GM12872 (cell line): Measurements from ENCODE around the gene DEK.

Experiments used
- TF ChIP-seq, protein P1 (sequence below): IDR thresholded peaks from 3 replicates; pipeline ENCODE4 v1.5.1; 2011; ENCODE audit warnings: low read depth, mild to moderate bottlenecking, low read length, moderate library complexity; ENCODE audit not compliant: insufficient read depth

DEK gene, protein sequence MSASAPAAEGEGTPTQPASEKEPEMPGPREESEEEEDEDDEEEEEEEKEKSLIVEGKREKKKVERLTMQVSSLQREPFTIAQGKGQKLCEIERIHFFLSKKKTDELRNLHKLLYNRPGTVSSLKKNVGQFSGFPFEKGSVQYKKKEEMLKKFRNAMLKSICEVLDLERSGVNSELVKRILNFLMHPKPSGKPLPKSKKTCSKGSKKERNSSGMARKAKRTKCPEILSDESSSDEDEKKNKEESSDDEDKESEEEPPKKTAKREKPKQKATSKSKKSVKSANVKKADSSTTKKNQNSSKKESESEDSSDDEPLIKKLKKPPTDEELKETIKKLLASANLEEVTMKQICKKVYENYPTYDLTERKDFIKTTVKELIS

DNA sequence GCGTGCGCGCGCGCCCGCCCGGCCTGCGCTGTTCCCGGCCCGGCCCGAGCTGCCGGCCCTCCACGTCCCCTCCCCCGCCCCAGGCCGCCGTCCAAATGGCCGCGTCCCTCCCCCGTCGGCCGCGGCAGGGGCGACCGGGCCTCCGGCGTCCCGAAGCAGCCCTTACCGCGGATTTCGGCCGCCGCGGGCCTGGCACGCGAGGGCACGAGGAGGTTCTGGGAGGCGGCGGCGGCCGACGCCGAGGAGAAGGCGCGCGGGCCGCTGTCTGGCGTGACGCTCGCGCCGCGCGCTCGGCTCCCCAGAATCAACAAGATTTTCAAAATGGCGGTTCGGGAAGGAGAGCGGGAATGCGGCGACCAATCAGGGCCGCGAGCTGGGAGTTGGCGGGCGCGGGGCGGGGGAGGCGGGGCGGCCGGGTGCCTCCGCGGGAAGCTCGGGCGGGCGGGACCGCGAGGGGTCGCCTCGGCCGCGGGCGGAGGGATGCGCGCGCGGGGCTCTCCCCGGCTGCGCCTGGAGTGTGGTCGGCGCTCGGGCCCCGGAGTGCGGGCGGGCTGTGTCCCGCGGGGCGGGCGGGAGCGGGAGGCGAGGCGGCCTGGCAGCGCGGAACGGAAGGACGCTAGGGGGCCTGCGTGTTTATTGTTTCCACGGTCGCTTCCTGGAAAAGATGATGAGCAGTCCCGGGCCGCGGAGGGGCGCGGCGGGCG, at the start of gene DEK:
DEK (minus strand) TSS at position 312 of the 704 bp plus-strand sequence. CDS start 543 bp downstream, outside the sequence.
- TF ChIP-seq, protein P1, sequence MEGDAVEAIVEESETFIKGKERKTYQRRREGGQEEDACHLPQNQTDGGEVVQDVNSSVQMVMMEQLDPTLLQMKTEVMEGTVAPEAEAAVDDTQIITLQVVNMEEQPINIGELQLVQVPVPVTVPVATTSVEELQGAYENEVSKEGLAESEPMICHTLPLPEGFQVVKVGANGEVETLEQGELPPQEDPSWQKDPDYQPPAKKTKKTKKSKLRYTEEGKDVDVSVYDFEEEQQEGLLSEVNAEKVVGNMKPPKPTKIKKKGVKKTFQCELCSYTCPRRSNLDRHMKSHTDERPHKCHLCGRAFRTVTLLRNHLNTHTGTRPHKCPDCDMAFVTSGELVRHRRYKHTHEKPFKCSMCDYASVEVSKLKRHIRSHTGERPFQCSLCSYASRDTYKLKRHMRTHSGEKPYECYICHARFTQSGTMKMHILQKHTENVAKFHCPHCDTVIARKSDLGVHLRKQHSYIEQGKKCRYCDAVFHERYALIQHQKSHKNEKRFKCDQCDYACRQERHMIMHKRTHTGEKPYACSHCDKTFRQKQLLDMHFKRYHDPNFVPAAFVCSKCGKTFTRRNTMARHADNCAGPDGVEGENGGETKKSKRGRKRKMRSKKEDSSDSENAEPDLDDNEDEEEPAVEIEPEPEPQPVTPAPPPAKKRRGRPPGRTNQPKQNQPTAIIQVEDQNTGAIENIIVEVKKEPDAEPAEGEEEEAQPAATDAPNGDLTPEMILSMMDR = peak; percentile 43; the same call in 2 of the 3 replicates

DNA sequence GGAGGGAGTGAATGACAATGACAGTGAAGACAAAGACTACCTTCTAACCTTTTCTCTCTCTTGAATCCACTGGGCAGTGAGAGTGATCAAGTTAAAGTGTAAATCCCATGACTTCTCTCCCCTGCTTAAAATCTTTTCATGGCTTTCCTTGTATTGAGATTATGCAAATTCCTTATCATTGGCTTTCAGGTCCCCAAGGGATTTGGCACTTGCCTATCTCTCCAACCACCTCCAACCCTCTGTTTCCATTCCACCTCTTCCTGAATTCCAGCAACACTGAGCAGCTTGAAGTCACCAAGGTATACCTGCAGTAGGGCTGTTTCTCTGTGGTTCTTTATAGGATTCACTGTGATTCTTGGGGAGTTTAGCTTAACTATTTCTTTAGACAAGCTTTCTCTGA, 48.0 kb upstream of the DEK start:
- TF ChIP-seq, protein P1 = no peak

DNA sequence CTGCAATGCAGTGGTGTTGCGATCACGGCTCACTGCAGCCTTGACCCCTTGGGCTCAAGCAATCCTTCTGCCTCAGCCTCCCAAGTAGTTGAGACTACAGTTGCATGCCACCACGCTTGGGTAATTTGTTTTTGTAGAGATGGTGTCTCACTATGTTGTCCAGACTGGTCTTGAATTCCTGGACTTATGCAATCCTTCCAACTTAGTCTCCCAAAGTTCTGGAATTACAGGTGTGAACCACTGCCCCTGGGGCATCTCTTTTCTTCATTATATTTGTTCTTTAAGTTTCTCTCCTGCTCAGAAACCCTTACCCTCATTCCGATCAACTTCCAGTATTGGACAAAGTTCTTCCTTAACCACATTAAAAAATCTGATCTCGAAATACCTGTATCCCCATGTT, 44.7 kb upstream of the DEK start:
- TF ChIP-seq, protein P1 = no peak

DNA sequence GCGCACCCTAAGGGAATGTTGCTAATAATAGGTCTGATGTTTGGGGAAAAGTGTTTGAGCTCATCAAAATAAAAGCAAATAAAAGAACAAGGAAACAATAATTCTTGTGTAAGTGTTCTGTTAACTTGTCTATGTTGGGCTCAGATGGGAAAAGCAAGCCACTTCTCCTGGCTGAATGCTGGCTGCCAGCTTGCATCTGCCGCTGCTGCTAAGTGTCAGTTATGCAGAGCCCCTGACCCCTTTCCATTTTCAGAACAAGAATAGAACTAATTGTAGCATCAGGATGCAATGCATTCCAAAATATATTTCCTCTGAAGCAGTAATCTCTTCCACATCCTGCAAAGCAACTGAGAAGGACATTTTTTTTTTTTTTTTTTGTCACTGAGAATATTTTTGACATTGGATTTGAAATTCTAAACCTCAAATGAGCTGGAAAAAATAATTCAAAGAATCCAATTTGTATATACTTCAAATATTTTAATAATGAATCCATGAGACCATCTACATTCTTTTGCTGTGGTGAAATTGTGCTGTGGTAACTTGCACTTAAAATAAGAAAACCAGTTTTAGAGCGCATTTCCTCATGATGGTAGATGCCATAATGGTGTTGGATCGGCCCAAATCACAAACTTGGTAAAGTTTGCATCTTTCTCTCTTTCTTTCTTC, 43.9 kb upstream of the DEK start:
- TF ChIP-seq, protein P1 = no peak

DNA sequence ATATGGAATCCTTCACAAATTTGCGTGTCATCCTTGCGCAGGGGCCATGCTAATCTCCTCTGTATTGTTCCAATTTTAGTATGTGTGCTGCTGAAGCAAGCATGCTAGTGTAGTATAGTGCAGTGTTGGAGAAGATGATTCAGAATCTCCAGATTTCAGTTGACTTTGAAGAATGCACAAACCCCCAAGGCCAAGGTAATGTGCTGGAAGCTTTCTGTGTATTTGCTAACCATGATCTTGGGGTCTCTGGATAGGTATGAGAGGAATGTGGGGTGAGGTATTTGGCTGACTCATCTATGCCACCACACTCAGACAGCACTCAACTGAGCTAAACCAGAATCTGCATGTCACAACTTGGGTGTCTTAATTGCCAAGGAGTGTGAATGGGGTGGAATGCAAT, 42.6 kb upstream of the DEK start:
- TF ChIP-seq, protein P1 = no peak

DNA sequence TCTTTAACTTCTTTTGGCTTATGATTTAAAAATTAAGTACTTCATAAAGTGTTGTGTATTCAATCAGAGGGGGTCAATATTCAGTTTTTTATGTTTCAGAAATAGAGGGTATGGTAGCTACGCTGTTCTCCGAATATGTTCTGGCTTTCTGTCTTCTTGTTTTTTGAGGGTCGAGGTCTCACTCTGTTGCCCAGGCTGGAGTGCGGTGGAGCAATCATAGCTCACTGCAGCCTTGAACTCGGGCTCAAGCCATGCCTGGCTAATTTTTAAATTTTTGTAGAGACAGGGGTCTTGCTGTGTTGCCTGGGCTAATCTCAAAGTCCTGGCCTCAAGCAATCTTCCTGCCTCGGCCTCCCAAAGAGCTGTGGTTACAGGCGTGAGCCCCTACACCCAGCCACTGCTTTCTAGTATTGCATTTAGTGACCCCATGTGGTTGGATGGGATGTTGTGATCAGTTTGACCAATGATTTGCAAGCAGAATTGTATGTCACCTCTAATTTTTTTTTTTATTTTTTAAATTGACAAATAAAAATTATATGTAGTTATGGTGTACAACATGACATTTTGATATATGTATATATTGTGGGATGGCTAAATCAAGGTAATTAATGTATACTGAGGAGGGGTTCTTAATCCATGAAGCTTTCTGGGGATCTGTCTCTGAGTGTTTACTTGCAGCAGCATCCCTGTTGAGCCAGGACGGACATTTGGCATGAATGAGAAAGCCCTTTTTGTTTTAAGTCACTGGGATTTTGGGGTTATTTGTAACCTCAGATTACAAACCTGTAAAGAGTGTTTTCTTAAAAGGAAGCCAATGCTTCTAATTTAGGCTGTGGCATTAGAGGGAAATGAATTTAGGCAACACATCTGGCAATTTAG, 38.5 kb upstream of the DEK start:
- TF ChIP-seq, protein P1 = no peak
